ENCODE results near the gene ALOX5AP. TPM values are rescaled to one million over a fixed set of nuclear protein-coding genes. Genes with fewer than 3 reads are reported as not detected.

Gene ALOX5AP
- total RNA-seq, 2 donors from 2014 or later, result 27.5 to 69.9 TPM

GRCh38 chr13:30787738-30788525 lies 52.6 kb downstream of the ALOX5AP start:
- no peak for TF ChIP-seq CTCF (IDR thresholded peaks at IDR 0.05)
- peaks cover 2 to 13% of the 10 kb centered on the region in 2 donors for H3K4me1 ChIP-seq (ENCODE audit: control insufficient read depth in 1 of 2, low read depth in 2 of 2)
- H3K4me3 ChIP-seq, result no peak overlapping the region
- H3K9me3 ChIP-seq, result no peaks in the 10 kb centered on the region
- H3K36me3 ChIP-seq, result no peaks in the 10 kb centered on the region
- no peaks in the 10 kb centered on the region for H3K27me3 ChIP-seq (replicated peaks; ENCODE audit: insufficient read depth)
- H3K27ac ChIP-seq, result no peak overlapping the region
- no peak for DNase-seq (ENCODE audit: low spot score)
- no peak for ATAC-seq (ENCODE audit: insufficient number of reproducible peaks, low FRiP score, low read depth)

- Histone ChIP-seq H3K27ac (no peak overlapping the region), H3K36me3 (no peaks in the 10 kb centered on the region), H3K4me1 (ENCODE audit: control insufficient read depth in 1 of 2, low read depth in 2 of 2) (peaks cover 2 to 15% of the 10 kb centered on the region in 2 donors), H3K4me3 (no peak overlapping the region), H3K27me3 (replicated peaks; ENCODE audit: insufficient read depth) (no peaks in the 10 kb centered on the region), H3K9me3 (no peaks in the 10 kb centered on the region)
- DNase-seq (ENCODE audit: low spot score) (no peak), ATAC-seq (ENCODE audit: insufficient number of reproducible peaks, low FRiP score, low read depth) (no peak)
- no peak for TF ChIP-seq CTCF (IDR thresholded peaks at IDR 0.05)
Measured at GRCh38 chr13:30789166-30789862, 54.0 kb downstream of the ALOX5AP start.

- ATAC-seq (ENCODE audit: insufficient number of reproducible peaks, low FRiP score, low read depth) (no peak), DNase-seq (ENCODE audit: low spot score) (no peak)
- TF ChIP-seq CTCF (IDR thresholded peaks at IDR 0.05), result no peak
- no peak overlapping the region for H3K4me3 ChIP-seq
- H3K36me3 ChIP-seq, result no peaks in the 10 kb centered on the region
- H3K27ac ChIP-seq, result no peak overlapping the region
- H3K27me3 ChIP-seq (replicated peaks; ENCODE audit: insufficient read depth), result no peaks in the 10 kb centered on the region
- H3K4me1 ChIP-seq (ENCODE audit: control insufficient read depth in 1 of 2, low read depth in 2 of 2), result peaks cover 2 to 16% of the 10 kb centered on the region in 2 donors
- H3K9me3 ChIP-seq, result no peaks in the 10 kb centered on the region
Measured at GRCh38 chr13:30790592-30790991, 55.2 kb downstream of the ALOX5AP start.

GRCh38 chr13:30791354-30792001 lies 56.1 kb downstream of the ALOX5AP start:
- DNase-seq (ENCODE audit: low spot score) (no peak), ATAC-seq (ENCODE audit: insufficient number of reproducible peaks, low FRiP score, low read depth) (no peak)
- Histone ChIP-seq H3K27me3 (replicated peaks; ENCODE audit: insufficient read depth) (no peaks in the 10 kb centered on the region), H3K36me3 (no peaks in the 10 kb centered on the region), H3K4me3 (no peak overlapping the region), H3K4me1 (ENCODE audit: control insufficient read depth in 1 of 2, low read depth in 2 of 2) (peaks cover 7 to 22% of the 10 kb centered on the region in 2 donors), H3K9me3 (no peaks in the 10 kb centered on the region), H3K27ac (no peak overlapping the region)
- no peak for TF ChIP-seq CTCF (IDR thresholded peaks at IDR 0.05)
